ENCODE measurements around the gene EPHB6.

DNA sequence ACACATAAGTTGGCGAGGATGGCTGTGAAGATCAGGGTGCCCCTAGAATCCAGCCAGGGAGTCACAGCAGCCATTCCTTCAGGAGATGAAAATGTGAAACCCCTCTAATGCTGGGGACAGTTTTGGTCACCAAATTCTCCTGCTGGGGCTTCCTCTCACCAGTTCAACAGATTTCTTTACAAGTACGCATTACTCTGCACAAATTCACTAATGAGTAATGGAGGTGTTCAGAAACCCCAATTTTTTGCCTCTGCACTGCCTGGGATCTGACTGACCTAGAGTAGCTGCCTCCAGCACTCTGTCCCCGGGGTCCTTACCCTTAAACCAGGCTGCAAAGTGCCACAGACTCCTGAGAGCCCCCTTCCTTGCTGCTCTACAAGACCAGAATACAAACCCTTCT, 62.6 kb downstream of the EPHB6 start:
- TF ChIP-seq, protein P1, sequence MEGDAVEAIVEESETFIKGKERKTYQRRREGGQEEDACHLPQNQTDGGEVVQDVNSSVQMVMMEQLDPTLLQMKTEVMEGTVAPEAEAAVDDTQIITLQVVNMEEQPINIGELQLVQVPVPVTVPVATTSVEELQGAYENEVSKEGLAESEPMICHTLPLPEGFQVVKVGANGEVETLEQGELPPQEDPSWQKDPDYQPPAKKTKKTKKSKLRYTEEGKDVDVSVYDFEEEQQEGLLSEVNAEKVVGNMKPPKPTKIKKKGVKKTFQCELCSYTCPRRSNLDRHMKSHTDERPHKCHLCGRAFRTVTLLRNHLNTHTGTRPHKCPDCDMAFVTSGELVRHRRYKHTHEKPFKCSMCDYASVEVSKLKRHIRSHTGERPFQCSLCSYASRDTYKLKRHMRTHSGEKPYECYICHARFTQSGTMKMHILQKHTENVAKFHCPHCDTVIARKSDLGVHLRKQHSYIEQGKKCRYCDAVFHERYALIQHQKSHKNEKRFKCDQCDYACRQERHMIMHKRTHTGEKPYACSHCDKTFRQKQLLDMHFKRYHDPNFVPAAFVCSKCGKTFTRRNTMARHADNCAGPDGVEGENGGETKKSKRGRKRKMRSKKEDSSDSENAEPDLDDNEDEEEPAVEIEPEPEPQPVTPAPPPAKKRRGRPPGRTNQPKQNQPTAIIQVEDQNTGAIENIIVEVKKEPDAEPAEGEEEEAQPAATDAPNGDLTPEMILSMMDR (IDR thresholded peaks at IDR 0.05) = no peak
- no peak for TF ChIP-seq POLR2A (IDR thresholded peaks at IDR 0.05)

Data from lower leg skin (tissue), 3 donors.